WTC11 (cell line): ENCODE measurements around the gene CCND1. TPM values are rescaled to one million over a fixed set of nuclear protein-coding genes. Genes with fewer than 3 reads are reported as not detected.

Experiments
- ATAC-seq: fragments of 200-7000 bp; cut with Tn5 transposase; 2 replicates; pipeline ENCODE4 v1.10.0; 2021; ENCODE audit warnings: mild to moderate bottlenecking, moderate library complexity
- CTCF ChIA-PET: fragments of 300-600 bp; sonication (Branson Sonifier 250); formaldehyde crosslinking; loops from one replicate; lab custom pipeline; 2021; ENCODE audit warnings: antibody characterized with exemption; lab: Charles Lee
- POLR2A ChIA-PET: fragments of 350-600 bp; sonication (Branson Sonifier 250); formaldehyde crosslinking; loops from one replicate; lab custom pipeline; 2021; ENCODE audit warnings: antibody characterized with exemption; lab: Charles Lee
- DNase-seq: peaks from one replicate; pipeline ENCODE4 v3.0.0; 2021; ENCODE audit warnings: low spot score
- H3K27ac Mint-ChIP-seq: 2 replicates; pipeline ENCODE4 v1.8.0; 2021; ENCODE audit warnings: mixed read lengths
- H3K27me3 Mint-ChIP-seq: 2 replicates; pipeline ENCODE4 v1.8.0; 2021; ENCODE audit warnings: low read depth, mild to moderate bottlenecking, moderate library complexity, mixed read lengths
- H3K36me3 Mint-ChIP-seq: 2 replicates; pipeline ENCODE4 v1.8.0; 2021; ENCODE audit warnings: mixed read lengths
- H3K4me1 Mint-ChIP-seq: 2 replicates; pipeline ENCODE4 v1.8.0; 2022; ENCODE audit warnings: mixed read lengths
- H3K4me3 Mint-ChIP-seq: 2 replicates; pipeline ENCODE4 v1.8.0; 2021; ENCODE audit warnings: mild to moderate bottlenecking, moderate library complexity, mixed read lengths
- H3K9me3 Mint-ChIP-seq: 2 replicates; pipeline ENCODE4 v1.8.0; 2021; ENCODE audit warnings: mixed read lengths
- CTCF ChIP-seq: fragments of 200-600 bp; IDR thresholded peaks from 2 replicates; pipeline ENCODE4 v1.8.0; 2022; ENCODE audit warnings: antibody characterized with exemption
- E2F1 ChIP-seq: sonication (generic); formaldehyde crosslinking; IDR thresholded peaks from 2 replicates; pipeline ENCODE4 v1.8.0; 2022; ENCODE audit warnings: mild to moderate bottlenecking, missing genetic modification reagents
- E2F5 ChIP-seq: sonication (generic); formaldehyde crosslinking; IDR thresholded peaks from 2 replicates; pipeline ENCODE4 v1.8.1; 2022; ENCODE audit warnings: mild to moderate bottlenecking, moderate library complexity, missing genetic modification reagents
- EMX1 ChIP-seq: fragments of 250-450 bp; sonication (Bioruptor Pico); IDR thresholded peaks from 2 replicates; pipeline ENCODE4 v1.8.0; 2021; ENCODE audit warnings: mild to moderate bottlenecking
- ESRRA ChIP-seq: sonication (generic); formaldehyde crosslinking; IDR thresholded peaks from 2 replicates; pipeline ENCODE4 v1.8.1; 2022; ENCODE audit warnings: mild to moderate bottlenecking, missing genetic modification reagents, borderline replicate concordance
- FOXK1 ChIP-seq: sonication (generic); formaldehyde crosslinking; IDR thresholded peaks from 2 replicates; pipeline ENCODE4 v1.8.0; 2022; ENCODE audit warnings: mild to moderate bottlenecking, moderate library complexity, missing genetic modification reagents
- FOXP4 ChIP-seq: sonication (generic); formaldehyde crosslinking; IDR thresholded peaks from 2 replicates; pipeline ENCODE4 v1.8.0; 2022; ENCODE audit warnings: mild to moderate bottlenecking, missing genetic modification reagents
- GABPB1 ChIP-seq: sonication (generic); formaldehyde crosslinking; IDR thresholded peaks from 2 replicates; pipeline ENCODE4 v1.8.1; 2023; ENCODE audit warnings: mild to moderate bottlenecking, missing genetic modification reagents
- GRHL2 ChIP-seq: fragments of 250-450 bp; sonication (Bioruptor Pico); IDR thresholded peaks from 2 replicates; pipeline ENCODE4 v1.8.0; 2022; ENCODE audit warnings: mild to moderate bottlenecking, moderate library complexity; ENCODE audit not compliant: insufficient replicate concordance, severe bottlenecking
- NFATC4 ChIP-seq: fragments of 250-450 bp; sonication (Bioruptor Pico); IDR thresholded peaks from 2 replicates; pipeline ENCODE4 v1.9.0; 2021; ENCODE audit warnings: mild to moderate bottlenecking
- NR3C1 ChIP-seq: sonication (generic); formaldehyde crosslinking; conservative IDR thresholded peaks from 2 replicates; pipeline ENCODE4 v1.8.1; 2023; ENCODE audit warnings: low read depth, mild to moderate bottlenecking, missing genetic modification reagents
- OVOL2 ChIP-seq: fragments of 250-450 bp; sonication (Bioruptor Pico); IDR thresholded peaks from 2 replicates; pipeline ENCODE4 v1.9.0; 2021; ENCODE audit warnings: mild to moderate bottlenecking, borderline replicate concordance
- PRDM15 ChIP-seq: sonication (generic); formaldehyde crosslinking; IDR thresholded peaks from 2 replicates; pipeline ENCODE4 v1.8.0; 2022; ENCODE audit warnings: missing genetic modification reagents
- RELA ChIP-seq: sonication (generic); formaldehyde crosslinking; IDR thresholded peaks from 2 replicates; pipeline ENCODE4 v1.8.1; 2022; ENCODE audit warnings: missing genetic modification reagents, mild to moderate bottlenecking, borderline replicate concordance
- RORB ChIP-seq: fragments of 250-450 bp; sonication (Bioruptor Pico); IDR thresholded peaks from 2 replicates; pipeline ENCODE4 v1.9.0; 2021; ENCODE audit warnings: mild to moderate bottlenecking
- SMAD3 ChIP-seq: sonication (generic); formaldehyde crosslinking; IDR thresholded peaks from 2 replicates; pipeline ENCODE4 v1.8.0; 2022; ENCODE audit warnings: missing genetic modification reagents, mild to moderate bottlenecking, borderline replicate concordance
- TCF7 ChIP-seq: sonication (generic); formaldehyde crosslinking; IDR thresholded peaks from 2 replicates; pipeline ENCODE4 v1.8.0; 2022; ENCODE audit warnings: mild to moderate bottlenecking, low read depth, missing genetic modification reagents, moderate library complexity
- USF1 ChIP-seq: sonication (generic); formaldehyde crosslinking; IDR thresholded peaks from 2 replicates; pipeline ENCODE4 v1.8.0; 2022; ENCODE audit warnings: mild to moderate bottlenecking, missing genetic modification reagents
- USF2 ChIP-seq: sonication (generic); formaldehyde crosslinking; IDR thresholded peaks from 2 replicates; pipeline ENCODE4 v1.8.1; 2023; ENCODE audit warnings: mild to moderate bottlenecking, missing genetic modification reagents, moderate library complexity
- ZBTB21 ChIP-seq: sonication (generic); formaldehyde crosslinking; IDR thresholded peaks from 2 replicates; pipeline ENCODE4 v1.8.1; 2023; ENCODE audit warnings: mild to moderate bottlenecking, missing genetic modification reagents, borderline replicate concordance
- ZNF121 ChIP-seq: sonication (generic); formaldehyde crosslinking; IDR thresholded peaks from 2 replicates; pipeline ENCODE4 v1.8.0; 2023; ENCODE audit warnings: missing genetic modification reagents
- ZNF219 ChIP-seq: sonication (generic); formaldehyde crosslinking; IDR thresholded peaks from 2 replicates; pipeline ENCODE4 v1.8.0; 2023; ENCODE audit warnings: missing genetic modification reagents, mild to moderate bottlenecking, borderline replicate concordance
- ZNF317 ChIP-seq: sonication (generic); formaldehyde crosslinking; IDR thresholded peaks from 2 replicates; pipeline ENCODE4 v1.8.1; 2023; ENCODE audit warnings: low read depth, mild to moderate bottlenecking, moderate library complexity, missing genetic modification reagents, borderline replicate concordance
- ZNF671 ChIP-seq: fragments of 250-450 bp; sonication (Bioruptor Pico); IDR thresholded peaks from 2 replicates; pipeline ENCODE4 v1.8.0; 2021; ENCODE audit warnings: mild to moderate bottlenecking
- ZSCAN18 ChIP-seq: fragments of 250-450 bp; sonication (Bioruptor Pico); IDR thresholded peaks from 2 replicates; pipeline ENCODE4 v2.1.2; 2022; ENCODE audit warnings: mild to moderate bottlenecking, moderate library complexity
- total RNA-seq: library from RNA; stranded (reverse); gene quantifications from 3 replicates; pipeline ENCODE4 v1.2.3, GENCODE V29; 2021

The CCND1 gene
- total RNA-seq, 1 experiment from 2014 or later, result 212 TPM

GRCh38 chr11:69642913-69643632 is 2.1 kb downstream of the CCND1 start:
- no peaks in the 10 kb centered on the region for H3K9me3 Mint-ChIP-seq
- peaks cover 15% of the 10 kb centered on the region for H3K36me3 Mint-ChIP-seq
- peaks cover 8% of the 10 kb centered on the region; the same call in 1 of the 2 replicates for H3K4me1 Mint-ChIP-seq
- ChIA-PET CTCF (interaction anchor here (0.6 to 3.9 kb wide), 16 partner anchors 10 to 692 kb away, joined by 3 to 30 read pairs (median 6); partner anchors contain the start of gene MYEOV), POLR2A (interaction anchor here (0.6 to 1.8 kb wide), 5 partner anchors 13 to 350 kb away, joined by 3 to 4 read pairs (median 3); no protein-coding TSS in a partner anchor)
- peak; percentile 77 for DNase-seq
- H3K27me3 Mint-ChIP-seq, result no peaks in the 10 kb centered on the region
- ATAC-seq, result peak; percentile 2
- peak overlapping the region; percentile 67 for H3K4me3 Mint-ChIP-seq
- H3K27ac Mint-ChIP-seq, result no peak overlapping the region
- TF ChIP-seq FOXK1 (CRISPR knock-in tag) (peak; percentile 45; the same call in 1 of the 2 replicates), ZSCAN18 (no peak), E2F1 (CRISPR knock-in tag) (no peak), GRHL2 (no peak), E2F5 (CRISPR knock-in tag) (peak; percentile 83), RELA (CRISPR knock-in tag) (no peak), ZNF671 (CRISPR knock-in tag) (no peak), CTCF (peak; percentile 92), EMX1 (no peak), GABPB1 (CRISPR knock-in tag) (no peak), ZNF121 (CRISPR knock-in tag) (no peak), ZNF317 (CRISPR knock-in tag) (no peak), ZBTB21 (no peak), NR3C1 (CRISPR knock-in tag) (no peak), PRDM15 (CRISPR knock-in tag) (no peak), FOXP4 (CRISPR knock-in tag) (peak; percentile 72), USF2 (CRISPR knock-in tag) (no peak; the same call in 1 of the 2 replicates), SMAD3 (CRISPR knock-in tag) (no peak), RORB (no peak), NFATC4 (CRISPR knock-in tag) (no peak), ZNF219 (no peak), TCF7 (CRISPR knock-in tag) (no peak), USF1 (no peak), OVOL2 (CRISPR knock-in tag) (no peak), ESRRA (CRISPR knock-in tag) (no peak)
